SKM-1 (cell line): ENCODE data around the gene DLX1.

Source experiments
- DNase-seq: peaks from one replicate; lab custom pipeline; 2025; ENCODE audit not compliant: unreplicated experiment; lab: John Stamatoyannopoulos, UW

The DLX1 gene

DNA sequence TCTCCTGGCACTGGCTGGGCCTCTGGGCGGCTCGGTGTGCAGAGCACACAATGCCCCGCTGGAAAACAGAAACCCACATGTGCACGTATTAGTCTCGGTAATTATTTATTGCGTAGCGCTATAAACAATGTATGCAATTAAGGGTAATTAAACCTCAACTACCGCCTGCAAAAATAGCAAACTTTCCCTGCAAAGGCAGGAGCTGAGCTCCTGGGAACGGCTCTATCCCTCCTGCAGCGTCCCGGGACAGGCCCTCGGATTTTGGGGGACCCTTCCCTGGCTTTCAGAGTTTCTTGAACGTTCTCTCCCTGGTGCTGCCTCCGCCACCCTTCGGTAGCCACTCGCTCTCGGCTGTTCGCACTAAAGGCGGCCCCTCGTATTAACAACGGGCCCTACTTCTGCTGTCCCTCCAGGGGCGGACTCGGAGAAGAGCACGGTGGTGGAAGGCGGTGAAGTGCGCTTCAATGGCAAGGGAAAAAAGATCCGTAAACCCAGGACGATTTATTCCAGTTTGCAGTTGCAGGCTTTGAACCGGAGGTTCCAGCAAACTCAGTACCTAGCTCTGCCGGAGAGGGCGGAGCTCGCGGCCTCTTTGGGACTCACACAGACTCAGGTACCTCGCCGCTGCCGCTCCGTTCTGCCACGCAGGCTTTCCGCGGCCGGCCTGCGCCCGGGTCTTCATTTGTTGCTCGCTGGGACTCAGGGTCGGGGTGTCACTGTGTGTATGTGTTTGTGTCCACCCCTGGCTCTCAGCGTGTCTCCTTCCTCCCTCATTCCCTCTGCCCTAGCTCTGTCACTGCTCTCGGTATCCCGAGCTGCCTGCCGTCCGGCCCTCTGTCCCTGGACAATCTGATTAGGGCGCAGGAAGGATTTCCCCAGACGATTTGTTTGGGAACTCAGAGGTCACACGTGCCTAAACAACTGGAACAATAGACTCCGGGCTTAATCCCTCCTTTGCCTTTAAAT is 1.2 kb downstream of the DLX1 start:
- no peak for DNase-seq

DNA sequence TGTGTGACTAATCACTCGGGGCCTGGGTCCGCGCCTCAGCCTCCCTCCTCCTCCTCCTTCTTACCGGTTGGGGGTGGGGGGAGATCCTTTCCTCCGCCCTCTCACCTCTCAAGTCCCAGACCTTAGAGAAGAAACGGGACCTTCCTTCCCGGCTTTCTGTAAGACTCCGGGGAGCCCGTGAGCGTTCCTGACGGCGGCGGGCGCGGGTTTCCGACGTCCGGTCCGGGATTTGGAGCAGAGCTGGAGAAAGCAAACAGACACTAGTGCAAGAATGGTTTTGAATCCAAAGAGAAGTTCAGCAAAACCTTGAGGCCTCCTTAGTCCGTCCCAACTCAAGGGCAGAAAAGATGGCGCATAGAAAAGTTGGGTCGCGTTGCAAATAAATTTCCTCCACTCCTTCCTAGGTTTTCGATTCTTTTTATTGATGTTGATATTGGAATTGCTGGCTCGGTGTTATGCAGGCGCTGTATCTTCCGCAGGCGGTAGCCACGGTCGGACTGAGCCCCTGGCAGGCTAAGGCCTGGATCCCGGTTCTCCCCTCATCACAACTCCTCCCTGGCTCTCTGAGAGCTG is 2.0 kb downstream of the DLX1 start:
- no peak for DNase-seq

DNA sequence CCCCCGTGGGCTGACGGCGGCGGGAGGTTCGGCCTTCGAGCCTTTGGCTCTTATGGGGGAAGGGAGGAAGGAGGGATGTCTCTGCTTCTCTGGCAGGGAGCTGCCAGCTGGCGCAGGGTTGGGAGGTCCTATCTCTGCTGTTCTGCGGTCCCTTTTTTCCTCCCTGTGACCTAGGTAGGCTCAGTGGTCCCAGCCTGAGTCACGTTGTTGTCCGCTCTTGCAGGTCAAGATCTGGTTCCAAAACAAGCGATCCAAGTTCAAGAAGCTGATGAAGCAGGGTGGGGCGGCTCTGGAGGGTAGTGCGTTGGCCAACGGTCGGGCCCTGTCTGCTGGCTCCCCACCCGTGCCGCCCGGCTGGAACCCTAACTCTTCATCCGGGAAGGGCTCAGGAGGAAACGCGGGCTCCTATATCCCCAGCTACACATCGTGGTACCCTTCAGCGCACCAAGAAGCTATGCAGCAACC is 2.5 kb downstream of the DLX1 start:
- no peak for DNase-seq

GRCh38 chr2:172088245-172089004 is 3.1 kb downstream of the DLX1 start:
- DNase-seq: no peak

DNA sequence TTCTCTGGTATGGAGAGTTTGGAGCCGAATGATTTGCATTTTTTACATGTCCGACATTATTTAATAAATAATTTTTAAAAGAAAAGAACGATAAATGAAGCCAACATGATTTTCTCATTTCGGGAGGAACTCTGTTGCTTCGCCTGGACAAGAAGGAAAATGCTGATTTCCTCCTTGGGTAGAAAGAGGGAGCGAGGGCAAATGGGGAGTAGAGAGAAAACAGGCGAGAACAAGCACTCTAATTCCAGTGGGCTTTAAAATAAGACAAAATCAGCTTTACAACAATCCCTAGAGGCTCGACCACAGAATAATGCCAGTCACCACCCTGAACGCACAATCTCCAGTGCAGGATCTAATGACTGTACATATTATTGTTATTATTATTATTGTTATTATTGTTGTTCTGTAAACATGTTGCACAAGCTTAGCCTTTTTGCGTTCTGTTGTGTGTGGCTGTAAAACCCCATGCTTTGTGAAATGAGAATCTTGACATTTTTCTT is 3.7 kb downstream of the DLX1 start:
- DNase-seq: no peak

DNA sequence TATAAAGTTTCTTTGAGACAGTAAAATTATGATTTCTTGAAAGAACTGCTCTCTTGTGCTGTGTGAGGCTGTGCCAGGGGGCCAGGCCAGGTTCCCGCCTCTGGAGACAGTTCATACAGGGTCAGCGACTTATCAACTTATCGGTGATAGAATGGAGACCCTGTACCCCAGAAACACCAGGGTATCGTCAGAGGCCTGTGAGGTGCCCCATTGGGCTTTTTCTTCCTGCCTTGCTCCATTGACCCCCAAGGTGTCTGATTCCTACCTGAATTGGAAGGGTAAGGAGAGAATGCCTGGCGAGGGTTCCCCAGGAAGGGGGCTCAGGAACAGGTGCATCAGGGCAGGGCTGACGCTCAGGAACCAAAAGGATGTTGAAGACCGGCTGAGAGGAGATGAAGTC is 4.3 kb downstream of the DLX1 start:
- no peak for DNase-seq

DNA sequence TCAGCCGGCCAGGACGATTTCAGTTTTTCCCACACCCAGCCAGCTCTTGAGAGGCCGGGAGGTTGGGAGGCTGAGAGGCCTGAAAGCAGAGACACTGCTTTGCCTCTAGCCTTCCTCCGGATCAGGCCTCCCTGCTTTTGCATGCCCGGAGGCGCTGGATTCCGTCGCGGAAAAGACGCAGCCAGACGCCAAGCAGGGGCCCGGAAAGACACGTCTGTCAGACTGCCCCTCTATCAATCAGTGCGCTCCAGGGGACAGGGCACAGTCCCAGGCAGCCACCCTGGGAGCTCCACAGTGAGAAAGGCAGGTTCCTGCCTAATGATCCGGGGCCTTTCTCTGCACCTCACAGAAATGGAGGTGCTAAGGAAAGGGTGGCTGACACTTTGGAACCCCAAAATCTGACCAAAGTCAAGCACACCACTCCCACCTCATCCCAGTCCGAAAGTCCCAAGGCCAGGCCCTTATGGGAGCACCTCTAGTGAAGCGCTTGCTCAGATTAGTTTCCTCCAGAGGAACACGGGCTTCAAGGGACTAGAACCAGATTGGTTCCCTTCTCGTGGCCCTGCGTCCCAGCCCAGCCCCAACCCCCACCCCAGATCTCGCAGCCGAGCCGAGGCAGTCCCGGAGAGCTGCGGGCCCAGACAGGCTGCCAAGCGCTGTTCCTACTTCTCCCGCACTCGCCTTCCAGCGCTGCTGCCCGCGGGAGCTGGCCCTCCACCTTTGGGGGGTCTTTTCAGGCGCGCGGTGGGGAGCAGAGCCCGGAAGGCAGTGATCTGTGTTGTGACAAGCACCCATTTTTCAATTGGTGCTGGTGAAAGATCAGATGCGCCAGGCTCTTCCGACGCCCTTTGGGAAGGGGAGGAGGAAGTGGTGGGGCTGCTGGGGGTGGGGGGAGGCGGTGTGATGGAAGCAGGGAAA is 5.0 kb downstream of the DLX1 start:
- no peak for DNase-seq

GRCh38 chr2:172091000-172091641 is 5.8 kb downstream of the DLX1 start:
- no peak for DNase-seq

DNA sequence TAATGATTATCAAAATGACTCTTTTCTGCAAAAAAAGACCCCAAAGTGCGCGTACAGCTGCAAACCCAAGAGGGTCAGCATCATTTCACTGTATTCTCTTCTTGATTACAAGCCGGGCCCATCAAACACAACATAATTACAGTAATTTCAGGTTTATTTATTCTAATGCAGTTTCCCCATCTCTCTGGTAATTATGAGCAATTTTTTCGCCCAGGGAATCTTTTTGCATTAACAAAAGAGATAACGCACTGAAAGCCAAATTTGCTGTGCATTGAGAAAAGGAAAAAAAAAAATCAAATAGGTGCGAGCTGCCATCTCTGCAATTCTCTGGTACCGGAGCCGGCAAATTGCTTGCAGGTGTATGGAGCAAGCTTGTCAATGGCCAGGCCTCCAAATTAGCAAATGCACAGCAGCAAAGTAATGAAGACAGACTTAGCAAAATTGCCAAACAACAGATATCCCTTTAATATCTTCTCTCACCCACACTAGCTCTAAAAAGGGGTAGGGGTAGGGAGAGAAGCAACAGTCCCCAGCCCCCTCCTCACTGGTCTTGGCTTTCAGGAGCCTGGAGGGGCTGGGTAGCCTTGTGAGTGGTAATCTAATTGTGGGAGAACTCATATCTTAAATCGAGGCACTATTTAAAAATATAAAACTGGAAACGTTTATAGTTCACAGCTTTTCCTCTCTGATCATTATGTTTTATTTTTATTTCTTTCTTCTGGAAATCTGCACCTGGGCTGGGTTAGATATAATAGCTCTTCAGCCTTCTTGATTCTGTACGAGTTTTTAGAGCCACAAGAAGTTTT is 6.7 kb downstream of the DLX1 start:
- no peak for DNase-seq

GRCh38 chr2:172092716-172093415 is 7.6 kb downstream of the DLX1 start:
- no peak for DNase-seq

DNA sequence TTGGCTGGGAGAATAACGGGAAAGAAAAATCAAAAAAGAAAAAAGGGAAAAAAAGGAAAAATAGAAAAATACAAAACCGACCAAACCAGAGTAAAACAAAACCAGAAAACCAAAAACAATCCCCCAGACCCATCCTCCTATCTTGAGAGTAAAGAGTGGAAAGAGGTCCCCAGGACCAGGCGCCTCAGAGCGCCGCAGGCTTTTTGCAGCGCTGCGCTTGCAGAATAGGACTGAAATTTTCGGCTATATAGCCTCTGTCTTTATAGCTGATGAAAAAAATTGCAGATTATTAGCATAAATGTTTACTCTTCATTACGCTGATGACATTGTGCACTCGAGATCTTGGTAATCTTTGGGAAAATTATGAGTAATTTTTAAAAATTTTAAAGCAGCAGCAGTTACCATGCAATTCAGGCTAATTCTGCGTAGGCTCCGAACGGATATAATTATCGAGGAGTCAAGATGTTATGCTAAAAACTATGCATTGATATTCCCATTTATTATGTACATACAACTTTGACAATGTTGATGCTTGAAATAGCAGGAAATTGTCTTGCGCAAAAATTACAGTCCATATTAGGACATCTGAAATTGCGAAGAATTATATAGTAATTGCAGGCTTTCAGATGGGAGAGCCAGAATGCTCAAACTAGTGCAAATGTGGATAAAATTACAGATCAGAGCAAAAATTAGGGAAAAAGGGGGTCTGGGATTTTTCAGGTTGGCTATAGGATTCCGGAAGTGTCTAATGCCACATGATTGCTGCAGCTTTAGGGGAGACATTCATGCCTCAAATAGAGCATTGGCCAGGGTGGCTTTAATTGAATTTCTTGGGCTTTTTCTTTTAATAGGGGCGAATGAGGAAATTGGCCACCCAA is 8.3 kb downstream of the DLX1 start:
- DNase-seq: no peak

- no peak for DNase-seq
Observed at GRCh38 chr2:172094294-172095145, 9.2 kb downstream of the DLX1 start.

- DNase-seq: no peak
Observed at GRCh38 chr2:172095146-172095904, 10.0 kb downstream of the DLX1 start.

DNA sequence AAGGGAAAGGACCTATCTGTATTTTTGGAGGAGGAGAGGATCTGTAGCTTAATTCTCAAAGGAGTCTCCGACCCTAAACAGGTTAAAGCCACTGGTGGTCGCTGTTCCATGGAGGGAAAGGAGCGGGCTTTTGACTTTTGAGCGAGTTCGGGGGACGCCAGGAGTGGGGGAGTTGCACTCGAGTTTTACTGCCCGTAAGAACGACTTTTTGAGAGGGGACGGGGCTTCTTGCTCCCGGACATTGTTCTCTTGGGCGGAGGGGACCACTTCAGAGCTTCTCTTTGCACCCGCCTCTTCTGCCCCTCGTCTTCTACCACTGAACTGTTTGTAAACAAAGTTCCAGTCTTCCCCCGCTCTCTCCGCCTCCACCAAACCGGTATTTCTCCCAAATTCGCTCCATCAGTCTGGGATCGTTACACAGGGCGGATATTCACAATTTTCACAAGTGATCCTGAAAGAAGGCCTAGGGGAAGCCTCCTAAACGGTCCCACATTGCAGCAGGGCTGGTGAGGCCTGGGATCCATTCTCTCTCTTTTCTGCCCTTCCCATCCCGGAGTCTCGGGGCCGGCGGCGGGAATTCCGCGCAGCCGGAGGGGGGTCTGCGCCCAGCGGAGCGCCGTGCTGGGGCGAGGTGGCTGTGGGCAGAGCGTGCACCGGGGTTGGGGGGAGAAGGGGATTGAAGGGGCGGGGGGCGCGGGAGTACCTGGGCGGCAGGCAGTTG is 10.8 kb downstream of the DLX1 start:
- no peak for DNase-seq
